ENCODE results near the gene LIPG.

DNA sequence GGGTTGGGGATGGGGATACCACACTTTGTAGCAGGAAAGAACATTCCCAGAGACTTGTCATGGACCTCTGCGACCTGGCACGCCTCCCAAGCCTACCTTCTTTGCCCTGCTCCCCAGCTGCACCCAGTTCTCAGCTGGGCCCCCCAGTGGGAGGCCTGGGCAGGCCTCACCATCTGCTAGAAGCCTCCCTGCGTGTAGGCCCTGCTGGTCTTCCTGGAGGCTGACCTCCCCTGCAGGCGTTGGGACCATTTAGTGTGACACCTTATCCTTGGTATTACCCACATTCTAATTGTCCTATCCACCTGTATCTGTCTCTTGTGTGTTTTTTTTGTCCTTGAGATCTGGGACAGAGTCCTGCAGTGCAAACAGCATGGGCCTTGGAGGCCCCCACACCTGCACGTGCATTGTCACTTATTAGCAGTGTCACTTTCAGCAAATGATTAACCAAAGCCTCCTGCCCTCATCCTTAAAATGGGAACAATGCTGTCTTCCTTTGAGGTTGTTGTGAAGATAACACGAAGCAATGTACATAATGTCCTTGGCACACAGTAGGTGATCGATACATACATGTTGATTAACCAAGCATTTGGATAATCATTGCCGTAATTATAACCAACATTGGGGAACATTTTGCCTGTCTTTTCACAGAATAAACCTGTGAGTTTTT, 77.2 kb downstream of the LIPG start:
- no peak for TF ChIP-seq RARB (CRISPR knock-in tag; IDR thresholded peaks at IDR 0.05)
- TF ChIP-seq TCF4 (CRISPR knock-in tag; IDR thresholded peaks at IDR 0.05; ENCODE audit: borderline replicate concordance), result no peak
- TF ChIP-seq CSRNP3 (CRISPR knock-in tag; IDR thresholded peaks at IDR 0.05), result no peak
- TF ChIP-seq, protein P1, sequence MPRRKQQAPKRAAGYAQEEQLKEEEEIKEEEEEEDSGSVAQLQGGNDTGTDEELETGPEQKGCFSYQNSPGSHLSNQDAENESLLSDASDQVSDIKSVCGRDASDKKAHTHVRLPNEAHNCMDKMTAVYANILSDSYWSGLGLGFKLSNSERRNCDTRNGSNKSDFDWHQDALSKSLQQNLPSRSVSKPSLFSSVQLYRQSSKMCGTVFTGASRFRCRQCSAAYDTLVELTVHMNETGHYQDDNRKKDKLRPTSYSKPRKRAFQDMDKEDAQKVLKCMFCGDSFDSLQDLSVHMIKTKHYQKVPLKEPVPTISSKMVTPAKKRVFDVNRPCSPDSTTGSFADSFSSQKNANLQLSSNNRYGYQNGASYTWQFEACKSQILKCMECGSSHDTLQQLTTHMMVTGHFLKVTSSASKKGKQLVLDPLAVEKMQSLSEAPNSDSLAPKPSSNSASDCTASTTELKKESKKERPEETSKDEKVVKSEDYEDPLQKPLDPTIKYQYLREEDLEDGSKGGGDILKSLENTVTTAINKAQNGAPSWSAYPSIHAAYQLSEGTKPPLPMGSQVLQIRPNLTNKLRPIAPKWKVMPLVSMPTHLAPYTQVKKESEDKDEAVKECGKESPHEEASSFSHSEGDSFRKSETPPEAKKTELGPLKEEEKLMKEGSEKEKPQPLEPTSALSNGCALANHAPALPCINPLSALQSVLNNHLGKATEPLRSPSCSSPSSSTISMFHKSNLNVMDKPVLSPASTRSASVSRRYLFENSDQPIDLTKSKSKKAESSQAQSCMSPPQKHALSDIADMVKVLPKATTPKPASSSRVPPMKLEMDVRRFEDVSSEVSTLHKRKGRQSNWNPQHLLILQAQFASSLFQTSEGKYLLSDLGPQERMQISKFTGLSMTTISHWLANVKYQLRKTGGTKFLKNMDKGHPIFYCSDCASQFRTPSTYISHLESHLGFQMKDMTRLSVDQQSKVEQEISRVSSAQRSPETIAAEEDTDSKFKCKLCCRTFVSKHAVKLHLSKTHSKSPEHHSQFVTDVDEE (CRISPR knock-in tag; IDR thresholded peaks at IDR 0.05), result no peak
- no peak for TF ChIP-seq ISL1 (CRISPR knock-in tag; IDR thresholded peaks at IDR 0.05)
- no peak for TF ChIP-seq CSDC2 (CRISPR knock-in tag; IDR thresholded peaks at IDR 0.05)

All from SK-N-SH treated with all-trans-retinoic acid at 6 μM for 48 hours (cell line).